DMS79 (cell line): Measurements from ENCODE around the gene FRMPD2.
"Not testable (repeated sequence)": the region's sequence is repeated elsewhere in the genome, so short reads cannot be mapped to it uniquely, and the experiment has no call there.

Experiments used
- DNase-seq: peaks from one replicate; lab custom pipeline; 2025; lab: John Stamatoyannopoulos, UW

FRMPD2 gene

DNA sequence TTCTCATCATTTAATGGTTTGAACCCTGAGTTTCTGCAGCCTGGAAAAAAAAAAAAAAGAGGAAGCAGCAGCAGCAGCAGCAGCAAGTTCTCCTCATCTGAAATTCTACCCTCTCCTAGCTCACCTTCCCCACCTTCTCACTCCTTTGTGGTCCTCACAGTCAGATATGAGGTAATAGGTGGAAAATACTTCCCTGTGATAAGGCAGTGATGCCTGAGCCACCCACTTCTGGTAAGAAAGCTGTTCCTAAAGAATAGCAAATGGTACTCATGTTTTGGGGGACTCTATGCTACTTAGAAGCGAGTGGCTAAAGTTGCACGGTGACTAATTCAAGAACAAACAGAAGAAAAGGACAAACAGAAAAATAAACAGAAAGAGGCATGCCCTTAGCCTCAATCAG is 148.2 kb downstream of the FRMPD2 start:
- not testable (repeated sequence) for DNase-seq

- not testable (repeated sequence) for DNase-seq
Measured at GRCh38 chr10:48125631-48126030, 148.9 kb downstream of the FRMPD2 start.

DNA sequence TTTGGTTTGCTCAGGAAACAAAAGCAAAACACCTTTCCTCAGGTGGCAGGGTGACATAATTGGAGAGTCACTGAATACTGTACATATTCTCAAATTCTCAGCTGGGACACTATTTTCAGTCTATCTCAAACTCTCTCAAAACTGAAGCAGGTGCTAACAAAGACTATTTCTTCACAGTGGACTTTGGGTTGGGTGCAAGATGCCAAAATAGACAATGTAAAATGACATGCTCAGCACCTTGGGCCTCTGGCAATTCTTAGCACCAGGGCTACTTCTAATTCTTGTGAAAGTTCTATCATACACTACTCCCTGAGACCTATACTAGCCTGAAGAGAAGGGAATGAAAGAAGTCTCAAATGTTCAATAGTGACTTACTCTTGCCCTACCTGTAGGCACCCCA is 151.9 kb downstream of the FRMPD2 start:
- DNase-seq: not testable (repeated sequence)

DNA sequence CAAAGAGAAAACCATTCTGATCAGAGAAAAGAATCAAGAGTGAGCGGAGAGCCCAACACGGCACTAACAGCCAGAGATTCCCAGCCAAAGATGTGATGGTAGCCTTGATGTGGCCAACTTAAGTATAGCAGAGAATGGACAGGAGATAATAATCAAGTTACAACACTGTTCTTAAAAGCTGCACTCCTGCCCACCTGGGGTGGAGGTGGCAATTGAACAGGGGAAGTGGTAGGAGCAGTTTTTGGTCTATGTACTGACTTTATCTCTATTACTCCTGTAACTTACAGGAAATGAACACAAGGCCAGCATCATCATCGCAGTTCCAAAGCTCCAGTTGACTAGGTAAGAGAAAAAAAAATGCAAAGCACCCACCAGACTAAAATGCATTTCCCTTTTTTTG is 164.2 kb downstream of the FRMPD2 start:
- DNase-seq: not testable (repeated sequence)
